Peyer's patch (tissue), 4 donors: ENCODE data around the gene ZFHX3. TPM values are rescaled to one million over a fixed set of nuclear protein-coding genes. Genes with fewer than 3 reads are reported as not detected.

Source experiments
- DNase-seq, 3 donors: peaks; one replicate each; pipeline ENCODE4 v3.0.0-alpha.2; 2017 to 2019
- H3K27ac ChIP-seq, 4 donors: fragments of 200-600 bp; sonication (generic); one replicate each; pipeline ENCODE4 v1.5.1; 2016 to 2019
- H3K27me3 ChIP-seq, 2 donors: fragments of 200-600 bp; sonication (generic); one replicate each; pipeline ENCODE4 v1.5.1; 2019
- H3K36me3 ChIP-seq, 3 donors: fragments of 200-600 bp; sonication (generic); one replicate each; pipeline ENCODE4 v1.5.1; 2016 to 2019
- H3K4me1 ChIP-seq, 4 donors: fragments of 200-600 bp; sonication (generic); one replicate each; pipeline ENCODE4 v1.5.1; 2016 to 2019
- H3K4me3 ChIP-seq, 4 donors: fragments of 200-600 bp; sonication (generic); 1 replicate in 3 of 4; 2 replicates in 1 of 4; pipeline ENCODE4 v1.5.1; 2016 to 2019; ENCODE audit warnings: mild to moderate bottlenecking in 1 of 4
- H3K9me3 ChIP-seq, 4 donors: fragments of 200-600 bp; sonication (generic); one replicate each; pipeline ENCODE4 v1.5.1; 2016 to 2019; ENCODE audit warnings: mild to moderate bottlenecking in 1 of 4
- POLR2A ChIP-seq, 2 donors: fragments of 450-650 bp; IDR thresholded peaks; one replicate each; pipeline ENCODE4 v1.5.1; 2017; ENCODE audit warnings: antibody characterized with exemption in 2 of 2, mild to moderate bottlenecking in 2 of 2, moderate library complexity in 2 of 2
- total RNA-seq, 4 donors: library from RNA; depleted of rRNA; stranded (reverse); fragments of >200 nt; gene quantifications; one replicate each; pipeline ENCODE4 v1.1.0, GENCODE V29; 2016
- TF ChIP-seq, protein P1 (sequence below), 6 experiments: fragments of 450-650 bp in 4 of 6; fragments of 200-600 bp in 2 of 6; sonication (generic) in 1 of 6; IDR thresholded peaks; one replicate each; pipeline ENCODE4 v1.5.1; 2017 to 2019; ENCODE audit warnings: antibody characterized with exemption in 6 of 6, mild to moderate bottlenecking in 3 of 6, moderate library complexity in 1 of 6

The ZFHX3 gene
- total RNA-seq, 4 donors from 2014 or later = 6.3 to 39.6 (median 14.6) TPM

DNA sequence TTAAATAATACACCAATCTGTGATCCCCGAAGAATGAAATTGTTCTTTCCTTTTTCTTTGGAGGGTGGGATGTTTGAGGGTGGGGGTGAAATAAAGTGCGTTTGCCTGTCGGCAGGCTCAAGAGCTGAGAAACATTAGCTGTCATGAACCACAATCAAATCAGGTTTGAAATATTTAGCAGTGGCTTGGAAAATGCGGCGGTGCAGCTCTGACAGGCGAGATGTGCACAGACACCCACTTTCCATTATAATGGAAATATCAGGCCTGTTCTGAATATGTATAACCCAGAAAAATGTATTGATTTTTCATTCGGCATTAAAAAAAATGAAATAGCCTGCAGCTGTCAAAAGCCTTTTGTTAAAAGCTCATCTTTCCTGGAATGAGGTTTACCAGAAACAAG lies 212.8 kb downstream of the ZFHX3 start:
- no peaks in the 10 kb centered on the region for H3K27me3 ChIP-seq
- H3K36me3 ChIP-seq = no peaks in the 10 kb centered on the region
- peaks cover 0 to 4% (median 0%) of the 10 kb centered on the region in 4 donors for H3K4me1 ChIP-seq
- no peak overlapping the region for H3K4me3 ChIP-seq
- TF ChIP-seq, protein P1, sequence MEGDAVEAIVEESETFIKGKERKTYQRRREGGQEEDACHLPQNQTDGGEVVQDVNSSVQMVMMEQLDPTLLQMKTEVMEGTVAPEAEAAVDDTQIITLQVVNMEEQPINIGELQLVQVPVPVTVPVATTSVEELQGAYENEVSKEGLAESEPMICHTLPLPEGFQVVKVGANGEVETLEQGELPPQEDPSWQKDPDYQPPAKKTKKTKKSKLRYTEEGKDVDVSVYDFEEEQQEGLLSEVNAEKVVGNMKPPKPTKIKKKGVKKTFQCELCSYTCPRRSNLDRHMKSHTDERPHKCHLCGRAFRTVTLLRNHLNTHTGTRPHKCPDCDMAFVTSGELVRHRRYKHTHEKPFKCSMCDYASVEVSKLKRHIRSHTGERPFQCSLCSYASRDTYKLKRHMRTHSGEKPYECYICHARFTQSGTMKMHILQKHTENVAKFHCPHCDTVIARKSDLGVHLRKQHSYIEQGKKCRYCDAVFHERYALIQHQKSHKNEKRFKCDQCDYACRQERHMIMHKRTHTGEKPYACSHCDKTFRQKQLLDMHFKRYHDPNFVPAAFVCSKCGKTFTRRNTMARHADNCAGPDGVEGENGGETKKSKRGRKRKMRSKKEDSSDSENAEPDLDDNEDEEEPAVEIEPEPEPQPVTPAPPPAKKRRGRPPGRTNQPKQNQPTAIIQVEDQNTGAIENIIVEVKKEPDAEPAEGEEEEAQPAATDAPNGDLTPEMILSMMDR (IDR thresholded peaks at IDR 0.05) = no peak
- TF ChIP-seq POLR2A (IDR thresholded peaks at IDR 0.05) = no peak
- no peak for DNase-seq
- no peak overlapping the region for H3K27ac ChIP-seq
- no peaks in the 10 kb centered on the region for H3K9me3 ChIP-seq

- H3K27ac ChIP-seq = no peak overlapping the region
These were observed 213.4 kb downstream of the ZFHX3 start for GRCh38 chr16:72834499-72834898.

DNA sequence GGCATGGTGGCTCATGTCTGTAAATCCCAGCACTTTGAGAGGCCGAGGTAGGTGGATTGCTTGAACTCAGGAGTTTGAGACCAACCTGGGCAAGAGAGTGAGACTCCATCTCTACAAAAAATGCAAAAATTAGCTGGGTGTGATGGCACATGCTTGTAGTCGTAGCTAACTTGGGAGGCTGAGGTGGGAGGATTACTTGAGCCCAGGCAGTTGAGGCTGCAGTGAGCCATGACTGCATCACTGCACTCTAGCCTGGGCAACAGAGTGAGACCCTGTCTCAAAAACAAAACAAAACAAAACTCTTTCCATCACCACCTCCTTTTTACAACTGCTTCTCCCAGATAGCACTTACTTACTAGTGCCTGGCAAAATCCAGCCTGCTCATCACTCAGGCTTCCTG lies 214.0 kb downstream of the ZFHX3 start:
- Histone ChIP-seq H3K9me3 (no peaks in the 10 kb centered on the region), H3K27me3 (no peaks in the 10 kb centered on the region), H3K4me3 (no peak overlapping the region), H3K27ac (no peak overlapping the region), H3K36me3 (no peaks in the 10 kb centered on the region), H3K4me1 (peaks cover 0 to 4% (median 0%) of the 10 kb centered on the region in 4 donors)
- no peak for DNase-seq
- TF ChIP-seq, protein P1 (IDR thresholded peaks at IDR 0.05) = no peak
- TF ChIP-seq POLR2A (IDR thresholded peaks at IDR 0.05) = no peak

More at GRCh38 chr16:72834499-72834898, 213.4 kb downstream of the ZFHX3 start:
- TF ChIP-seq, protein P1 (IDR thresholded peaks at IDR 0.05) = no peak
- no peak for TF ChIP-seq POLR2A (IDR thresholded peaks at IDR 0.05)
- H3K4me1 ChIP-seq = peaks cover 0 to 4% (median 0%) of the 10 kb centered on the region in 4 donors
- no peaks in the 10 kb centered on the region for H3K36me3 ChIP-seq
- H3K4me3 ChIP-seq = no peak overlapping the region
- no peak for DNase-seq
- H3K27me3 ChIP-seq = no peaks in the 10 kb centered on the region
- H3K9me3 ChIP-seq = no peaks in the 10 kb centered on the region

DNA sequence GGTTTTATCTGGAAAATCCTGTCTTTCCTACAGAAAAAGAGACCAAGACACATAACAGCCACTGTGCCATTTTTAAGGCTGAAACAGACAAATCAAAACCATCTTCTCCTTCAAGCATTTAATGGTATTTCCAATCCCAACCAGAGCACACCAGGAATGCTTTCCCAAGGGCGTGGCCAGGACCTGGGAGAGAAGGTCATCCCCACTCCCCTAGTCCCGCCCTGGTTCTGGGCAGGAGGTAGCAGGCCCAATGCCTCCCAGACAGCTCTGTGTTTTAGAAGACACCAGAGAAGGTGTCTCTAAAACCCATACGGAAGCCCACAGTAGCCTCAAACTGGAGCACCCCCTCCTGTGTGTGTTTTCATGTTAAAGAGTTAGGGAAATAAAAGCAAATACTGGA lies 214.4 kb downstream of the ZFHX3 start:
- no peaks in the 10 kb centered on the region for H3K36me3 ChIP-seq
- no peak for TF ChIP-seq POLR2A (IDR thresholded peaks at IDR 0.05)
- TF ChIP-seq, protein P1 (IDR thresholded peaks at IDR 0.05) = no peak
- no peaks in the 10 kb centered on the region for H3K9me3 ChIP-seq
- H3K4me1 ChIP-seq = peaks cover 0 to 4% (median 0%) of the 10 kb centered on the region in 4 donors
- no peaks in the 10 kb centered on the region for H3K27me3 ChIP-seq
- no peak for DNase-seq
- H3K27ac ChIP-seq = no peak overlapping the region
- H3K4me3 ChIP-seq = no peak overlapping the region

DNA sequence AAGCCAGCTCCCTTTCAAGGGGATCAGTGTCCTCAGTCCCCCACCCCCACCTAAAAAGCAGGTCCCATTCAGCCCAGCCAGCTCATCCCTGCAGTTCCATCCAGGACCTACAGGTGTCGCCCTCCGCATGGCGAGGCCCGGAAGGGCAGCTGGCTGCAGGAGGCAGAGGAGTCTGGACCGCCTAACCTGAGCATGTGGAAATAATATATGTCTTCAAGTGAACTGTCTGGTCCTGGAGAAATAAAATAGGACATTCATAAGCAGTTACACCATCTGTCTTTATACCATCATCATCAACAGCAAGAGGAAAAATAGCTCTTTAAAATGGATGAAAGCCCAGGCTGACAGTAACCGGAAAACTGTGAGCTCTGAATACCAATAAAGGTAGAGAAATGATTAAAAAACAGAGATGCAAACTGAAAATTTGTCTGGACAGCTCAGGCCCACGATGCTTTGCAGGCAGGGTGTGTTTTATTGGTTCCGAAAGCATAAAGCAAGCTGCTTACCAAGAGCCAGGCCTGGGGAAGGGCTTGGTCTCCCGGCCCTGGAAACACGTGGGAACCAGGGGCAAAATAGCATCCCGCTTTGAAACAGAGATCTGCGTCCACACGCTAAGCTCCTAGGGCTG lies 215.2 kb downstream of the ZFHX3 start:
- H3K27me3 ChIP-seq = no peaks in the 10 kb centered on the region
- no peaks in the 10 kb centered on the region for H3K4me1 ChIP-seq
- H3K4me3 ChIP-seq = no peak overlapping the region
- H3K9me3 ChIP-seq = no peaks in the 10 kb centered on the region
- H3K27ac ChIP-seq = no peak overlapping the region
- TF ChIP-seq, protein P1 (IDR thresholded peaks at IDR 0.05) = peak; percentile 67 to 97 (median 86)
- TF ChIP-seq POLR2A (IDR thresholded peaks at IDR 0.05) = no peak
- H3K36me3 ChIP-seq = no peaks in the 10 kb centered on the region
- peak; percentile 64 to 90 (median 87) for DNase-seq
